HL-60 (cell line): ENCODE measurements around the gene RPL36A.

Experiments used
- DNase-seq, 2 experiments: peaks; one replicate each; pipeline ENCODE4 v3.0.0-alpha.2; 2010 to 2020; ENCODE audit warnings: low read depth in 1 of 2, low spot score in 1 of 2
- H3K27ac ChIP-seq: fragments of 250-450 bp; sonication (Bioruptor Pico); replicated peaks from 2 replicates; pipeline ENCODE4 v1.5.1; 2020; ENCODE audit warnings: mild to moderate bottlenecking, moderate library complexity
- H3K27me3 ChIP-seq: fragments of 250-450 bp; sonication (Bioruptor Pico); 2 replicates; pipeline ENCODE4 v1.5.1; 2021; ENCODE audit warnings: mild to moderate bottlenecking, moderate library complexity; ENCODE audit not compliant: insufficient read depth, poor library complexity, severe bottlenecking
- H3K4me3 ChIP-seq: replicated peaks from 2 replicates; pipeline ENCODE4 v1.5.1; 2011; ENCODE audit warnings: mild to moderate bottlenecking, control low read depth, low read length; ENCODE audit not compliant: insufficient read depth
- GABPA ChIP-seq: IDR thresholded peaks from 2 replicates; pipeline ENCODE4 v1.6.1; 2012; ENCODE audit warnings: low read depth
- POLR2AphosphoS5 ChIP-seq: IDR thresholded peaks from 2 replicates; pipeline ENCODE4 v1.6.1; 2012; ENCODE audit warnings: low read depth
- SPI1 ChIP-seq: IDR thresholded peaks from 2 replicates; pipeline ENCODE4 v1.6.1; 2012; ENCODE audit warnings: low read depth, mild to moderate bottlenecking, borderline replicate concordance
- TF ChIP-seq, protein P1 (sequence below): IDR thresholded peaks from 2 replicates; pipeline ENCODE4 v1.6.1; 2012; ENCODE audit warnings: low read depth; ENCODE audit not compliant: insufficient replicate concordance
- TF ChIP-seq, protein P2 (sequence below): IDR thresholded peaks from one replicate; pipeline ENCODE4 v1.5.1; 2011; ENCODE audit warnings: low read length, control low read depth, inconsistent platforms; ENCODE audit not compliant: insufficient read depth

RPL36A gene

DNA sequence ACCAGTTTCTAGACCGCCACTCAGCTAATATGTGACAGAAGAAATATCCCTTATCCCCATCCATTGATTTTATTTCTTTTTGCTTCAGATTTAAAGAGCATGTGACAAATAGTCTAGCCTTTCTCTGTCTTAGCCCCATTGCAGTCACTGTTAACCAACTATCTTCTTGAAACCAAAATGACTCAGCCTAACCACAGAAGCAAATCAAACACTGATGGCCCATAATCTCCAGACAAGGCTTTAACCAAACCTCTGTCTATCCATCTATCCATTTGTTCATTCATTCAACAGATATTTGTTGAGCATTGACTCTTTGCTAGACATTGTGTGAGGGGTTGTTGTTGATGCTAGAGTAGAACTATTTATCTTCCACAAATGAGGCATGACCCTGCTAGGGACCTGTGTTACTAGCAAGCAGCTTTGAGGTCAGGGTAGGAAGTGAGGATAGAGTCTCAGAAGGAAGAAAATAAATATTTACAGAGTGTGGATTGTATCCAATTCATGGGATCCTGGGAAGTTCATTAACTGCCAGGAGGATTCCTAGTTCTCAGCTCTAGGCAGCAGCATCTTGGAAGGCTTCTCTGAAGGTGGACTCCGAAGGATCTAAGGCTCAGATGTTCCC lies 39.8 kb downstream of the RPL36A start:
- no peak overlapping the region for H3K4me3 ChIP-seq
- no peak overlapping the region for H3K27ac ChIP-seq
- DNase-seq = no peak
- TF ChIP-seq POLR2AphosphoS5 = no peak
- TF ChIP-seq GABPA = no peak
- TF ChIP-seq, protein P1, sequence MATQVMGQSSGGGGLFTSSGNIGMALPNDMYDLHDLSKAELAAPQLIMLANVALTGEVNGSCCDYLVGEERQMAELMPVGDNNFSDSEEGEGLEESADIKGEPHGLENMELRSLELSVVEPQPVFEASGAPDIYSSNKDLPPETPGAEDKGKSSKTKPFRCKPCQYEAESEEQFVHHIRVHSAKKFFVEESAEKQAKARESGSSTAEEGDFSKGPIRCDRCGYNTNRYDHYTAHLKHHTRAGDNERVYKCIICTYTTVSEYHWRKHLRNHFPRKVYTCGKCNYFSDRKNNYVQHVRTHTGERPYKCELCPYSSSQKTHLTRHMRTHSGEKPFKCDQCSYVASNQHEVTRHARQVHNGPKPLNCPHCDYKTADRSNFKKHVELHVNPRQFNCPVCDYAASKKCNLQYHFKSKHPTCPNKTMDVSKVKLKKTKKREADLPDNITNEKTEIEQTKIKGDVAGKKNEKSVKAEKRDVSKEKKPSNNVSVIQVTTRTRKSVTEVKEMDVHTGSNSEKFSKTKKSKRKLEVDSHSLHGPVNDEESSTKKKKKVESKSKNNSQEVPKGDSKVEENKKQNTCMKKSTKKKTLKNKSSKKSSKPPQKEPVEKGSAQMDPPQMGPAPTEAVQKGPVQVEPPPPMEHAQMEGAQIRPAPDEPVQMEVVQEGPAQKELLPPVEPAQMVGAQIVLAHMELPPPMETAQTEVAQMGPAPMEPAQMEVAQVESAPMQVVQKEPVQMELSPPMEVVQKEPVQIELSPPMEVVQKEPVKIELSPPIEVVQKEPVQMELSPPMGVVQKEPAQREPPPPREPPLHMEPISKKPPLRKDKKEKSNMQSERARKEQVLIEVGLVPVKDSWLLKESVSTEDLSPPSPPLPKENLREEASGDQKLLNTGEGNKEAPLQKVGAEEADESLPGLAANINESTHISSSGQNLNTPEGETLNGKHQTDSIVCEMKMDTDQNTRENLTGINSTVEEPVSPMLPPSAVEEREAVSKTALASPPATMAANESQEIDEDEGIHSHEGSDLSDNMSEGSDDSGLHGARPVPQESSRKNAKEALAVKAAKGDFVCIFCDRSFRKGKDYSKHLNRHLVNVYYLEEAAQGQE = no peak
- TF ChIP-seq, protein P2, sequence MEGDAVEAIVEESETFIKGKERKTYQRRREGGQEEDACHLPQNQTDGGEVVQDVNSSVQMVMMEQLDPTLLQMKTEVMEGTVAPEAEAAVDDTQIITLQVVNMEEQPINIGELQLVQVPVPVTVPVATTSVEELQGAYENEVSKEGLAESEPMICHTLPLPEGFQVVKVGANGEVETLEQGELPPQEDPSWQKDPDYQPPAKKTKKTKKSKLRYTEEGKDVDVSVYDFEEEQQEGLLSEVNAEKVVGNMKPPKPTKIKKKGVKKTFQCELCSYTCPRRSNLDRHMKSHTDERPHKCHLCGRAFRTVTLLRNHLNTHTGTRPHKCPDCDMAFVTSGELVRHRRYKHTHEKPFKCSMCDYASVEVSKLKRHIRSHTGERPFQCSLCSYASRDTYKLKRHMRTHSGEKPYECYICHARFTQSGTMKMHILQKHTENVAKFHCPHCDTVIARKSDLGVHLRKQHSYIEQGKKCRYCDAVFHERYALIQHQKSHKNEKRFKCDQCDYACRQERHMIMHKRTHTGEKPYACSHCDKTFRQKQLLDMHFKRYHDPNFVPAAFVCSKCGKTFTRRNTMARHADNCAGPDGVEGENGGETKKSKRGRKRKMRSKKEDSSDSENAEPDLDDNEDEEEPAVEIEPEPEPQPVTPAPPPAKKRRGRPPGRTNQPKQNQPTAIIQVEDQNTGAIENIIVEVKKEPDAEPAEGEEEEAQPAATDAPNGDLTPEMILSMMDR = no peak
- no peaks in the 10 kb centered on the region for H3K27me3 ChIP-seq

DNA sequence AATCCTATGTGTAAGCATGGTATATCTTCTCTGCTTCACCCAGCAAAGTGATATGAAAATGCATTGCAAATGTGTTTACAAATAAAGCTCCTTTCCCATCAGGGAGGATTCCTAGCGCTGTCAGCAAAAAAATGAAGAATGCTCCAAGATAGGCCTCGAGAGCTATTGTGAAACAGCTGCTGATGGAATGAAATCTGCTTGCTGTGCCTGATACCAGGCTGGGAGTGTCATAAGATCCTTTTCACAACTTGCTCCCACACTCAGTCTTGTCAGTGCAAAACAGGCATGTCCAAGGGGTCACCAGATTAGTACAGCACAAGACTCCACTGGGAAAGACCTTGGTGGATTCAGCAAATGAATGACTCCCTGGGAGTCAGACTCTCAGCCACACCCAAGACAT lies 51.3 kb downstream of the RPL36A start:
- Histone ChIP-seq H3K27me3 (no peaks in the 10 kb centered on the region), H3K27ac (no peak overlapping the region), H3K4me3 (no peak overlapping the region)
- TF ChIP-seq POLR2AphosphoS5 (no peak), GABPA (no peak), SPI1 (no peak)
- TF ChIP-seq, protein P1 = no peak
- TF ChIP-seq, protein P2 = no peak
- no peak for DNase-seq
